GM12873 (cell line): ENCODE data around the gene ARL14EP.

Experiments used
- TF ChIP-seq, protein P1 (sequence below): IDR thresholded peaks from 2 replicates; pipeline ENCODE4 v1.5.1; 2012; ENCODE audit warnings: low read depth, mild to moderate bottlenecking, moderate library complexity, low read length, control low read depth; ENCODE audit not compliant: insufficient read depth; ENCODE audit errors: missing control alignments

ARL14EP gene

DNA sequence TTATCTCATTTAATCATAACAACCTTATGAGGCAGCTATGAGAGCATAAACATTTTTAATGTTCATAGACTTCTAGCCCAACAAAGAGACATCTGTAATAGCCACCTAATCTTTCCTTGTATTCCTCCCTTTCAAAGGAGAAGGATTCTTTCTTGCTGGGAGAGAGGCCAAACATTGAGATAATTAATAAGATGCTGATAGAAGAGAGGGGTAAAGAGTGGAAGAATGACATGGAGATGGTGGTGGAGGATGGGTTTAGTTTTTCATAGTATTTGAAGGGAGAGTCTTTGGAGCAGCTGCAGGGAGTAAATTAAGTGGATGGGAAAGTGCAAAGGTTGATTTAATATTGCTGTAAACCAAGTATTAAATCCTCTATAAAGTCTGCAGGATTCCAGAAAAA lies 57.9 kb downstream of the ARL14EP start:
- TF ChIP-seq, protein P1, sequence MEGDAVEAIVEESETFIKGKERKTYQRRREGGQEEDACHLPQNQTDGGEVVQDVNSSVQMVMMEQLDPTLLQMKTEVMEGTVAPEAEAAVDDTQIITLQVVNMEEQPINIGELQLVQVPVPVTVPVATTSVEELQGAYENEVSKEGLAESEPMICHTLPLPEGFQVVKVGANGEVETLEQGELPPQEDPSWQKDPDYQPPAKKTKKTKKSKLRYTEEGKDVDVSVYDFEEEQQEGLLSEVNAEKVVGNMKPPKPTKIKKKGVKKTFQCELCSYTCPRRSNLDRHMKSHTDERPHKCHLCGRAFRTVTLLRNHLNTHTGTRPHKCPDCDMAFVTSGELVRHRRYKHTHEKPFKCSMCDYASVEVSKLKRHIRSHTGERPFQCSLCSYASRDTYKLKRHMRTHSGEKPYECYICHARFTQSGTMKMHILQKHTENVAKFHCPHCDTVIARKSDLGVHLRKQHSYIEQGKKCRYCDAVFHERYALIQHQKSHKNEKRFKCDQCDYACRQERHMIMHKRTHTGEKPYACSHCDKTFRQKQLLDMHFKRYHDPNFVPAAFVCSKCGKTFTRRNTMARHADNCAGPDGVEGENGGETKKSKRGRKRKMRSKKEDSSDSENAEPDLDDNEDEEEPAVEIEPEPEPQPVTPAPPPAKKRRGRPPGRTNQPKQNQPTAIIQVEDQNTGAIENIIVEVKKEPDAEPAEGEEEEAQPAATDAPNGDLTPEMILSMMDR: no peak

DNA sequence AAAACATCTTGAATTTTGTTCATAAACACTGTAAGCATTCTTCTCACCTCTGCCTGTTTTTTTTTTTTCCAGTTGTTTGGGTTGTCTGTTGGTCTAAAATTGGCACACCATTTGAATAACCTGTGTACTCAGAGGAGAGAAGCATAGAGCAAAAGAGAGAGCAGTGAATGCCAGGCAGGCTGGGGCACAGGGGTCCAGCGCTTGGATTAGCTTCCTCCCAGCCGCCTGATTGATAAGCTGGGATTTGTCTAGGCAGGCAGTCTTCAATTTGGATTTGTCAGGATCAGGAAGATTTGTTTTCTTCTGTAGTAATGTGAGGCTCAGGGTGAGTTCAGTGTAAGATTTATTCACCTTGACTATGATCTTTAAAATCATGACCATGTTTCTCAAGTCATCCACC lies 59.0 kb downstream of the ARL14EP start:
- TF ChIP-seq, protein P1: no peak
